Brain microvascular endothelial cell (primary cell): ENCODE data around the gene NUP43.
A peak's percentile ranks its signal among the peaks of the same experiment; 100 is the strongest.

Experiments
- DNase-seq: peaks from one replicate; pipeline ENCODE4 v3.0.0-alpha.2; 2020
- H3K27ac ChIP-seq: fragments of 250-450 bp; sonication (Bioruptor Pico); 2 replicates; pipeline ENCODE4 v1.5.1; 2020; ENCODE audit warnings: mild to moderate bottlenecking, moderate library complexity
- H3K27me3 ChIP-seq: fragments of 250-450 bp; sonication (Bioruptor Pico); replicated peaks from 2 replicates; pipeline ENCODE4 v1.5.1; 2020; ENCODE audit warnings: mild to moderate bottlenecking
- H3K36me3 ChIP-seq: fragments of 250-450 bp; sonication (Bioruptor Pico); replicated peaks from 2 replicates; pipeline ENCODE4 v1.5.1; 2020; ENCODE audit warnings: mild to moderate bottlenecking
- H3K4me3 ChIP-seq: 2 replicates; pipeline ENCODE4 v1.5.1; 2011; ENCODE audit warnings: low read depth, mild to moderate bottlenecking, control low read depth, low read length, moderate library complexity
- in situ Hi-C: cut with HindIII; loops from 2 replicates; pipeline ENCODE4 v1.10.0; 2017; ENCODE audit warnings: low sequenced_read_pairs, low pct_ligation_motif_present
- TF ChIP-seq, protein P1 (sequence below): IDR thresholded peaks from 2 replicates; pipeline ENCODE4 v1.5.1; 2011; ENCODE audit warnings: low read depth, mild to moderate bottlenecking, moderate library complexity, low read length, control low read depth, inconsistent platforms; ENCODE audit errors: missing control alignments

NUP43 gene, protein sequence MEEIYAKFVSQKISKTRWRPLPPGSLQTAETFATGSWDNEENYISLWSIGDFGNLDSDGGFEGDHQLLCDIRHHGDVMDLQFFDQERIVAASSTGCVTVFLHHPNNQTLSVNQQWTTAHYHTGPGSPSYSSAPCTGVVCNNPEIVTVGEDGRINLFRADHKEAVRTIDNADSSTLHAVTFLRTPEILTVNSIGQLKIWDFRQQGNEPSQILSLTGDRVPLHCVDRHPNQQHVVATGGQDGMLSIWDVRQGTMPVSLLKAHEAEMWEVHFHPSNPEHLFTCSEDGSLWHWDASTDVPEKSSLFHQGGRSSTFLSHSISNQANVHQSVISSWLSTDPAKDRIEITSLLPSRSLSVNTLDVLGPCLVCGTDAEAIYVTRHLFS

DNA sequence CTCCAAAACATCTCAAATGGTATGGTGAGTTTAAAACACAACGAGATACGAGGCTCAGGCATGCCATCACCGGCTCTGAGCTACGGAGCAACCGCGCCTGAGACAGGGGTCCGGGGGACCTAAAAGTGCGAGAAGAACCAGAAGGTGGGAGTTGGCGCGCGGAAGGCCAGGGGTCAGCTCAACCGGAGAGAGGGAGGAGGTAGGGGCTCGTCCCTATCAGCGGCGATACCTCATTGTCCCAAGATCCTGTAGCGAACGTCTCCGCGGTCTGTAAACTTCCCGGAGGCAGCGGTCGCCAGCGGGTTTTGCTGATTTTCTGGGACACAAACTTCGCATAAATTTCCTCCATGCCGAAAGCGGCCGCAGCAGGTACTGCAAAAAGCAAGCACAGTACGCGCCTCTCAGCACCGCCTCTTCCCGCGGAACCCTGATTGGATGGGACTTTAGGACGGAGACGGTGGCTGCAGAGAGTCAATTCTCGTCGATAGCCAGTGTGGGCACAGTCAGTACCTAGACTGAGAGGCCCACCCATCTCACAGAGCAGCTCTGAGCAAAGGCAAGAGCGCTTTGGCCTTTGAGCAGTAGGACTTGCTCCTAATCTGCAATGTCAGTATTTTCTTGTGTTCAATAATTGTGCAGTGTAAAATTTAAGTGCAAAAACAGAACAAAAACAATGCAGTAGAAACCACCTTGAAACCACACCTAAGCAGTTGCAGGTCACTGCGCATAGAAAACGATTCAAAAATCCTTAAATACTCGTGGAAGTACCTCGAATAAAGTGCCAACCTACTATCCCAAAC is at the start of gene NUP43:
NUP43 (minus strand) TSS at position 383 of the 800 bp plus-strand sequence; CDS start at position 349, 34 bp downstream.
- in situ Hi-C loops: no loop called here

GRCh38 chr6:149783551-149783950 is 37.2 kb upstream of the NUP43 start:
- DNase-seq: no peak
- Histone ChIP-seq H3K27me3 (no peaks in the 10 kb centered on the region), H3K4me3 (no peak overlapping the region), H3K27ac (no peak overlapping the region), H3K36me3 (peaks cover 2% of the 10 kb centered on the region)
- in situ Hi-C loops: no loop called here
- TF ChIP-seq, protein P1, sequence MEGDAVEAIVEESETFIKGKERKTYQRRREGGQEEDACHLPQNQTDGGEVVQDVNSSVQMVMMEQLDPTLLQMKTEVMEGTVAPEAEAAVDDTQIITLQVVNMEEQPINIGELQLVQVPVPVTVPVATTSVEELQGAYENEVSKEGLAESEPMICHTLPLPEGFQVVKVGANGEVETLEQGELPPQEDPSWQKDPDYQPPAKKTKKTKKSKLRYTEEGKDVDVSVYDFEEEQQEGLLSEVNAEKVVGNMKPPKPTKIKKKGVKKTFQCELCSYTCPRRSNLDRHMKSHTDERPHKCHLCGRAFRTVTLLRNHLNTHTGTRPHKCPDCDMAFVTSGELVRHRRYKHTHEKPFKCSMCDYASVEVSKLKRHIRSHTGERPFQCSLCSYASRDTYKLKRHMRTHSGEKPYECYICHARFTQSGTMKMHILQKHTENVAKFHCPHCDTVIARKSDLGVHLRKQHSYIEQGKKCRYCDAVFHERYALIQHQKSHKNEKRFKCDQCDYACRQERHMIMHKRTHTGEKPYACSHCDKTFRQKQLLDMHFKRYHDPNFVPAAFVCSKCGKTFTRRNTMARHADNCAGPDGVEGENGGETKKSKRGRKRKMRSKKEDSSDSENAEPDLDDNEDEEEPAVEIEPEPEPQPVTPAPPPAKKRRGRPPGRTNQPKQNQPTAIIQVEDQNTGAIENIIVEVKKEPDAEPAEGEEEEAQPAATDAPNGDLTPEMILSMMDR: no peak

More for the DNA sequence above, at the start of gene NUP43:
- no peaks in the 10 kb centered on the region for H3K27me3 ChIP-seq
- DNase-seq: peak; percentile 98
- TF ChIP-seq, protein P1: peak; percentile 69
- peak within 1 kb of the TSS; percentile 4 for H3K27ac ChIP-seq
- peaks cover 8% of the 10 kb centered on the region for H3K36me3 ChIP-seq
- peak within 1 kb of the TSS; percentile 79 for H3K4me3 ChIP-seq

GRCh38 chr6:149782337-149782736 is 36.0 kb upstream of the NUP43 start:
- no peaks in the 10 kb centered on the region for H3K27me3 ChIP-seq
- no peak overlapping the region for H3K4me3 ChIP-seq
- TF ChIP-seq, protein P1: no peak
- no peak overlapping the region for H3K27ac ChIP-seq
- DNase-seq: no peak
- H3K36me3 ChIP-seq: peaks cover 2% of the 10 kb centered on the region
- in situ Hi-C loops: no loop called here

DNA sequence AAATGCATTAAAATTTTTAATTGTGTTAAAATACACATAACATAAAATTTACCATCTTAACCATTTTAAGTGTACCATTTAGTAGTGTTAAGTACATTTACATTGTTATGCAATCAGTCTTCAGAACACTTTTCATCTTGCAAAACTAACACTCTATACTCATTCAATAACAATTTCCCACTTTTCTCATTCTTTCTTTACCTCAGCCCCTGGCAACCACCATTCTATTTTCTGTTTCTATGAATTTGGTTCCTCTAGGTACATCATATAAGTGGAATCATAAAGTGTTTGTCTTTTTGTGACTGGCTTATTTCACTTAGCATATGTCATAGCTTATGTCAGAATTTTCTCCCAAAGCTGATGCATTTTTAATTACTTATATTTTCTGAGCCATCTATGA is 35.4 kb upstream of the NUP43 start:
- TF ChIP-seq, protein P1: no peak
- H3K36me3 ChIP-seq: peaks cover 4% of the 10 kb centered on the region
- in situ Hi-C loops: no loop called here

GRCh38 chr6:149779644-149779963 is 33.3 kb upstream of the NUP43 start:
- DNase-seq: no peak
- Histone ChIP-seq H3K27ac (no peak overlapping the region), H3K36me3 (peaks cover 15% of the 10 kb centered on the region), H3K4me3 (no peak overlapping the region), H3K27me3 (no peaks in the 10 kb centered on the region)
- in situ Hi-C loops: no loop called here
- TF ChIP-seq, protein P1: no peak

More for the DNA sequence above, 35.4 kb upstream of the NUP43 start:
- H3K27ac ChIP-seq: no peak overlapping the region
- H3K27me3 ChIP-seq: no peaks in the 10 kb centered on the region
- H3K4me3 ChIP-seq: no peak overlapping the region
- no peak for DNase-seq
